B cell (primary cell): ENCODE measurements around the gene SLC6A5.

Source experiments
- CTCF ChIP-seq: fragments of 200-600 bp; IDR thresholded peaks from one replicate; pipeline ENCODE4 v1.8.0; 2022; ENCODE audit warnings: antibody characterized with exemption, mild to moderate bottlenecking
- EZH2 ChIP-seq: IDR thresholded peaks from 2 replicates; pipeline ENCODE4 v1.6.1; 2012; ENCODE audit warnings: borderline replicate concordance, low read depth, mild to moderate bottlenecking, moderate library complexity, low read length; ENCODE audit not compliant: insufficient read depth, poor library complexity, severe bottlenecking

GRCh38 chr11:20592741-20593140 is 6.7 kb upstream of the SLC6A5 start:
- TF ChIP-seq CTCF (no peak), EZH2 (no peak)
